SK-N-SH treated with all-trans-retinoic acid at 6 μM for 48 hours (cell line): Measurements from ENCODE around the gene PASD1.
"Not testable (repeated sequence)": the region's sequence is repeated elsewhere in the genome, so short reads cannot be mapped to it uniquely, and the experiment has no call there.

ENCODE experiments used
- ATAC-seq: fragments of 200-7000 bp; cut with Tn5 transposase; 3 replicates; pipeline ENCODE4 v1.9.1; 2020; ENCODE audit warnings: mild to moderate bottlenecking, moderate library complexity
- BACH2 ChIP-seq: fragments of 250-450 bp; sonication (Bioruptor Pico); IDR thresholded peaks from 2 replicates; pipeline ENCODE4 v1.9.0; 2021; ENCODE audit warnings: mild to moderate bottlenecking, borderline replicate concordance
- CSDC2 ChIP-seq: fragments of 250-450 bp; sonication (Bioruptor Pico); IDR thresholded peaks from 2 replicates; pipeline ENCODE4 v1.5.0; 2020; ENCODE audit warnings: mild to moderate bottlenecking, moderate library complexity
- GLIS3 ChIP-seq: fragments of 250-450 bp; sonication (Bioruptor Pico); IDR thresholded peaks from 2 replicates; pipeline ENCODE4 v1.5.0; 2020; ENCODE audit warnings: mild to moderate bottlenecking, moderate library complexity
- ISL1 ChIP-seq: fragments of 250-450 bp; sonication (Bioruptor Pico); IDR thresholded peaks from 2 replicates; pipeline ENCODE4 v2.1.2; 2022; ENCODE audit warnings: mild to moderate bottlenecking, moderate library complexity
- OSR1 ChIP-seq: fragments of 250-450 bp; sonication (Bioruptor Pico); IDR thresholded peaks from 2 replicates; pipeline ENCODE4 v1.8.0; 2022; ENCODE audit warnings: moderate library complexity, mild to moderate bottlenecking, inconsistent platforms
- PPARA ChIP-seq: fragments of 250-450 bp; sonication (Bioruptor Pico); IDR thresholded peaks from 2 replicates; pipeline ENCODE4 v1.5.0; 2020; ENCODE audit warnings: mild to moderate bottlenecking, borderline replicate concordance
- RARB ChIP-seq: fragments of 250-450 bp; sonication (Bioruptor Pico); IDR thresholded peaks from 2 replicates; pipeline ENCODE4 v1.8.0; 2021; ENCODE audit warnings: mild to moderate bottlenecking, moderate library complexity
- SNAI2 ChIP-seq: fragments of 250-450 bp; sonication (Bioruptor Pico); IDR thresholded peaks from 2 replicates; pipeline ENCODE4 v1.5.0; 2020; ENCODE audit warnings: mild to moderate bottlenecking, moderate library complexity
- TCF4 ChIP-seq: fragments of 250-450 bp; sonication (Bioruptor Pico); IDR thresholded peaks from 2 replicates; pipeline ENCODE4 v1.8.0; 2021; ENCODE audit warnings: mild to moderate bottlenecking, moderate library complexity, borderline replicate concordance
- TOX ChIP-seq: fragments of 250-450 bp; sonication (Bioruptor Pico); IDR thresholded peaks from 2 replicates; pipeline ENCODE4 v1.8.0; 2021; ENCODE audit warnings: mild to moderate bottlenecking, moderate library complexity, borderline replicate concordance
- ZFP3 ChIP-seq: fragments of 250-450 bp; sonication (Bioruptor Pico); IDR thresholded peaks from 2 replicates; pipeline ENCODE4 v1.5.0; 2020; ENCODE audit warnings: mild to moderate bottlenecking, moderate library complexity
- ZFP30 ChIP-seq: fragments of 450-650 bp; formaldehyde crosslinking; IDR thresholded peaks from 2 replicates; pipeline ENCODE4 v1.5.0; 2022; ENCODE audit warnings: mild to moderate bottlenecking, moderate library complexity
- ZNF70 ChIP-seq: fragments of 450-650 bp; formaldehyde crosslinking; IDR thresholded peaks from 2 replicates; pipeline ENCODE4 v1.5.0; 2020; ENCODE audit warnings: mild to moderate bottlenecking, moderate library complexity
- ZNF8 ChIP-seq: fragments of 450-650 bp; formaldehyde crosslinking; IDR thresholded peaks from 2 replicates; pipeline ENCODE4 v1.5.0; 2020; ENCODE audit warnings: mild to moderate bottlenecking, moderate library complexity
- TF ChIP-seq, protein P1 (sequence below): fragments of 250-450 bp; sonication (Bioruptor Pico); IDR thresholded peaks from 2 replicates; pipeline ENCODE4 v1.5.0; 2020; ENCODE audit warnings: mild to moderate bottlenecking, moderate library complexity
- TF ChIP-seq, protein P2 (sequence below): fragments of 250-450 bp; sonication (Bioruptor Pico); IDR thresholded peaks from 2 replicates; pipeline ENCODE4 v1.5.1; 2021; ENCODE audit warnings: mild to moderate bottlenecking, moderate library complexity
- TF ChIP-seq, protein P3 (sequence below): fragments of 250-450 bp; sonication (Bioruptor Pico); IDR thresholded peaks from 2 replicates; pipeline ENCODE4 v1.5.1; 2020; ENCODE audit warnings: low read depth, mild to moderate bottlenecking, moderate library complexity
- TF ChIP-seq, protein P4 (sequence below): fragments of 250-450 bp; sonication (Bioruptor Pico); IDR thresholded peaks from 2 replicates; pipeline ENCODE4 v1.8.0; 2020; ENCODE audit warnings: mild to moderate bottlenecking, moderate library complexity, borderline replicate concordance

Gene PASD1

DNA sequence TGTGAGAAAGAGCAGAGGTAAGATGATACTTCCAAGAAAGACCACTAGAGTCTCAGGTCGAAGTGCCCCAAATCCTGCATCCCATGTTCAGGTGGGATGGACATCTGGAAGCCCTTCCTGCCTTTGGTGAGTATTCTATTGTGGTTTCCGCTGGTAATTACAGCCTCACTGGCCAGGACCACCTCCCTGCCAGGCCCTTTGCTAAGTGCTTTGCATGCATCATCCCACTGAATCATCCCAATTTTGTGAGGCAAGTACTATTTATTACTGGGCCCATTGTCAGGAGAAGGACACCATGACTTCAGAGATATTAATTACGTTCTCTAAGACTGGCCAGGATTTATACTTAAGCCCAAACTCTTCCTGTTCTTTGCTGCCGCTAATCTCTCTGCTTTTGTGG, 10.7 kb upstream of the PASD1 start (continued):
- TF ChIP-seq, protein P1, sequence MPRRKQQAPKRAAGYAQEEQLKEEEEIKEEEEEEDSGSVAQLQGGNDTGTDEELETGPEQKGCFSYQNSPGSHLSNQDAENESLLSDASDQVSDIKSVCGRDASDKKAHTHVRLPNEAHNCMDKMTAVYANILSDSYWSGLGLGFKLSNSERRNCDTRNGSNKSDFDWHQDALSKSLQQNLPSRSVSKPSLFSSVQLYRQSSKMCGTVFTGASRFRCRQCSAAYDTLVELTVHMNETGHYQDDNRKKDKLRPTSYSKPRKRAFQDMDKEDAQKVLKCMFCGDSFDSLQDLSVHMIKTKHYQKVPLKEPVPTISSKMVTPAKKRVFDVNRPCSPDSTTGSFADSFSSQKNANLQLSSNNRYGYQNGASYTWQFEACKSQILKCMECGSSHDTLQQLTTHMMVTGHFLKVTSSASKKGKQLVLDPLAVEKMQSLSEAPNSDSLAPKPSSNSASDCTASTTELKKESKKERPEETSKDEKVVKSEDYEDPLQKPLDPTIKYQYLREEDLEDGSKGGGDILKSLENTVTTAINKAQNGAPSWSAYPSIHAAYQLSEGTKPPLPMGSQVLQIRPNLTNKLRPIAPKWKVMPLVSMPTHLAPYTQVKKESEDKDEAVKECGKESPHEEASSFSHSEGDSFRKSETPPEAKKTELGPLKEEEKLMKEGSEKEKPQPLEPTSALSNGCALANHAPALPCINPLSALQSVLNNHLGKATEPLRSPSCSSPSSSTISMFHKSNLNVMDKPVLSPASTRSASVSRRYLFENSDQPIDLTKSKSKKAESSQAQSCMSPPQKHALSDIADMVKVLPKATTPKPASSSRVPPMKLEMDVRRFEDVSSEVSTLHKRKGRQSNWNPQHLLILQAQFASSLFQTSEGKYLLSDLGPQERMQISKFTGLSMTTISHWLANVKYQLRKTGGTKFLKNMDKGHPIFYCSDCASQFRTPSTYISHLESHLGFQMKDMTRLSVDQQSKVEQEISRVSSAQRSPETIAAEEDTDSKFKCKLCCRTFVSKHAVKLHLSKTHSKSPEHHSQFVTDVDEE (CRISPR knock-in tag): no peak
- TF ChIP-seq SNAI2 (CRISPR knock-in tag): no peak
- TF ChIP-seq ZNF8: no peak

DNA sequence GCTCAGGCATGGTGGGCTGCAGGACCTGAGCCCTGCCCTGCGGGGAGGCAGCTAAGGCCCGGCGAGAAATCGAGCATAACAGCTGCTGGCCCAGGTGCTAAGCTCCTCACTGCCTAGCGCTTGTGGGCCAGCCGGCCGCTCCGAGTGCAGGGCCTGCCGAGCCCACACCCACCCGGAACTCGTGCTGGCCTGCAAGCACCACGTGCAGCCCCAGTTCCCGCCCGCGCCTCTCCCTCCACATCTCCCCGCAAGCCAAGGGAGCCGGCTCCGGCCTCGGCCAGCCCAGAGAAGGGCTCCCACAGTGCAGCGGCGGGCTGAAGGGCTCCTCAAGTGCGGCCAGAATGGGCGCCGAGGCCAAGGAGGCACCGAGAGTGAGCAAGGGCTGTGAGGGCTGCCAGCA, 8.2 kb upstream of the PASD1 start:
- not testable (repeated sequence) for ATAC-seq

DNA sequence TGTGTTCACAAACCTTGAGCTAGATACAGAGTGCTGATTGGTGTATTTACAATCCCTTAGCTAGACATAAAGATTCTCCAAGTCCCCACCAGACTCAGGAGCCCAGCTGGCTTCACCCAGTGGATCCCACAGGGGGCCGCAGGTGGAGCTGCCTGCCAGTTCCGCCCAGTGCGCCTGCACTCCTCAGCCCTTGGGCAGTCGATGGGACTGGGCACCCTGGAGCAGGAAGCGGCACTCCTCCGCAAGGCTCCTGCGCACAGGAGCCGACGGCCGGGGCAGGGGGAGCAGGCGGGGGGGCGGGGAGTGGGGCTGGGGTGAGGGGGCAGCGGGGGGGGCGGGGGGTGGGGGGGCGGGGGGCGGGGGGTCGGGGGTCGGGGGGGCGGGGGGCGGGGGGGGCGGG, 990 bp upstream of the PASD1 start:
- ATAC-seq: not testable (repeated sequence)

DNA sequence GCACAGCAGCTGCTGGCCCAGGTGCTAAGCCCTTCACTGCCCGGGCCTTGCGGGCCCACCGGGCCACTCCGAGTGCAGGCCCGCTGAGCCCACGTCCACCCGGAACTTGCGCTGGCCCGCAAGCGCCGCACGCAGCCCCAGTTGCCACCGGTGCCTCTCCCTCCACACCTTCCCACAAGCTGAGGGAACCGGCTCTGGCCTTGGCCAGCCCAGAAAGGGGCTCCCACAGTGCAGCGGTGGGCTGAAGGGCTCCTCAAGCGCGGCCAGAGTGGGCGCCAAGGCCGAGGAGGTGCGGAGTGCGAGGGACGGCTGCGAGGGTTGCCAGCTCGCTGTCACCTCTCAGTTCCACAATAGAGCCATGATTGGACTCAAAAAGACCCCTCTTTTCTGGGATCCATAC, 472 bp upstream of the PASD1 start:
- not testable (repeated sequence) for ATAC-seq

DNA sequence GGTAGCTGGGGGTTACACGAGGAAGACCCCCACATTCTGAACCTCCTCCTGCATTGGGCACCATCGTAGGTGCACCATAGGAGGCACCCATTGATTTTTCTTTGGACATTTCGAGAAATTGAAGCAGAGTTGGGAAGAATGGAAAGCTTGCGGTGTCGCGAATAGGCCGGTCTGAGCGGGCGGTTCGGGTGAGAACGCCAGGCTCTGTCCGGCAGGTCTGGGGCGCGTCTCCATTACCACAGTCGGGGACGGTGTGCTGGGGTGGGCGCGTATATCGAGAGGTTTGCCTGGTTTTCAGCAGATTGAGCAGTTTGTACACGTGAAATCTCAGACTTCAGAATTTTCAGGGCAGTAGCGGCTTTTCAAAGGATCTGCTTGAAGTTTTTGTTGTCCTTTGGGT, 560 bp downstream of the PASD1 start:
- ATAC-seq: no peak
- TF ChIP-seq SNAI2 (CRISPR knock-in tag): no peak
- no peak for TF ChIP-seq ZFP30 (CRISPR knock-in tag)
- no peak for TF ChIP-seq RARB (CRISPR knock-in tag)
- no peak for TF ChIP-seq CSDC2 (CRISPR knock-in tag)
- no peak for TF ChIP-seq BACH2 (CRISPR knock-in tag)
- TF ChIP-seq TOX (CRISPR knock-in tag): no peak
- TF ChIP-seq, protein P2, sequence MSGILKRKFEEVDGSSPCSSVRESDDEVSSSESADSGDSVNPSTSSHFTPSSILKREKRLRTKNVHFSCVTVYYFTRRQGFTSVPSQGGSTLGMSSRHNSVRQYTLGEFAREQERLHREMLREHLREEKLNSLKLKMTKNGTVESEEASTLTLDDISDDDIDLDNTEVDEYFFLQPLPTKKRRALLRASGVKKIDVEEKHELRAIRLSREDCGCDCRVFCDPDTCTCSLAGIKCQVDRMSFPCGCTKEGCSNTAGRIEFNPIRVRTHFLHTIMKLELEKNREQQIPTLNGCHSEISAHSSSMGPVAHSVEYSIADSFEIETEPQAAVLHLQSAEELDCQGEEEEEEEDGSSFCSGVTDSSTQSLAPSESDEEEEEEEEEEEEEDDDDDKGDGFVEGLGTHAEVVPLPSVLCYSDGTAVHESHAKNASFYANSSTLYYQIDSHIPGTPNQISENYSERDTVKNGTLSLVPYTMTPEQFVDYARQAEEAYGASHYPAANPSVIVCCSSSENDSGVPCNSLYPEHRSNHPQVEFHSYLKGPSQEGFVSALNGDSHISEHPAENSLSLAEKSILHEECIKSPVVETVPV (CRISPR knock-in tag): no peak
- TF ChIP-seq, protein P1 (CRISPR knock-in tag): no peak
- no peak for TF ChIP-seq GLIS3
- TF ChIP-seq PPARA (CRISPR knock-in tag): no peak
- TF ChIP-seq, protein P3, sequence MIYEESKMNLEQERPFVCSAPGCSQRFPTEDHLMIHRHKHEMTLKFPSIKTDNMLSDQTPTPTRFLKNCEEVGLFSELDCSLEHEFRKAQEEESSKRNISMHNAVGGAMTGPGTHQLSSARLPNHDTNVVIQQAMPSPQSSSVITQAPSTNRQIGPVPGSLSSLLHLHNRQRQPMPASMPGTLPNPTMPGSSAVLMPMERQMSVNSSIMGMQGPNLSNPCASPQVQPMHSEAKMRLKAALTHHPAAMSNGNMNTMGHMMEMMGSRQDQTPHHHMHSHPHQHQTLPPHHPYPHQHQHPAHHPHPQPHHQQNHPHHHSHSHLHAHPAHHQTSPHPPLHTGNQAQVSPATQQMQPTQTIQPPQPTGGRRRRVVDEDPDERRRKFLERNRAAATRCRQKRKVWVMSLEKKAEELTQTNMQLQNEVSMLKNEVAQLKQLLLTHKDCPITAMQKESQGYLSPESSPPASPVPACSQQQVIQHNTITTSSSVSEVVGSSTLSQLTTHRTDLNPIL (CRISPR knock-in tag): no peak
- no peak for TF ChIP-seq ZFP3
- TF ChIP-seq ZNF8: no peak
- TF ChIP-seq ISL1 (CRISPR knock-in tag): no peak
- no peak for TF ChIP-seq TCF4 (CRISPR knock-in tag)
- TF ChIP-seq, protein P4, sequence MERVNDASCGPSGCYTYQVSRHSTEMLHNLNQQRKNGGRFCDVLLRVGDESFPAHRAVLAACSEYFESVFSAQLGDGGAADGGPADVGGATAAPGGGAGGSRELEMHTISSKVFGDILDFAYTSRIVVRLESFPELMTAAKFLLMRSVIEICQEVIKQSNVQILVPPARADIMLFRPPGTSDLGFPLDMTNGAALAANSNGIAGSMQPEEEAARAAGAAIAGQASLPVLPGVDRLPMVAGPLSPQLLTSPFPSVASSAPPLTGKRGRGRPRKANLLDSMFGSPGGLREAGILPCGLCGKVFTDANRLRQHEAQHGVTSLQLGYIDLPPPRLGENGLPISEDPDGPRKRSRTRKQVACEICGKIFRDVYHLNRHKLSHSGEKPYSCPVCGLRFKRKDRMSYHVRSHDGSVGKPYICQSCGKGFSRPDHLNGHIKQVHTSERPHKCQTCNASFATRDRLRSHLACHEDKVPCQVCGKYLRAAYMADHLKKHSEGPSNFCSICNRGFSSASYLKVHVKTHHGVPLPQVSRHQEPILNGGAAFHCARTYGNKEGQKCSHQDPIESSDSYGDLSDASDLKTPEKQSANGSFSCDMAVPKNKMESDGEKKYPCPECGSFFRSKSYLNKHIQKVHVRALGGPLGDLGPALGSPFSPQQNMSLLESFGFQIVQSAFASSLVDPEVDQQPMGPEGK (CRISPR knock-in tag): no peak
- TF ChIP-seq OSR1 (CRISPR knock-in tag): no peak
- TF ChIP-seq ZNF70 (CRISPR knock-in tag): no peak

DNA sequence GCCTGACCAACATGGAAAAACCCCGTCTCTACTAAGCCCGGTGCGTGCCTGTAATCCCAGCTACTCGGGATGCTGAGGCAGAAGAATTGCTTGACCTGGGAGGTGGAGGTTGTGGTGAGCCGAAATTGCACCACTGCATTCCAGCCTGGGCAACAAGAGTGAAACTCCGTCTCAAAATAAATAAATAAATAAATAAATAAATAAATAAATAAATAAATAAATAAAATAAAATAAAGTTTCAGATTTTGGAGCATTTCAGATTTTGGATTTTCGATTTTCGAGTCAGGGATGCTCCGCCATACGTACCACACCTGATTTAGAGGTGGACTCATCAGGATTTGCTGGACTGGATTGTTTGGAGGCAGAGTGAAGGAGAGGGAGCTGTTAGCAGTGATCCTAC, 3.4 kb downstream of the PASD1 start:
- not testable (repeated sequence) for ATAC-seq
